Activated T-cell treated with anti-CD3 and anti-CD28 coated beads for 24 hours (primary cell): ENCODE results near the gene SARS1.

Source experiments
- DNase-seq: peaks from one replicate; pipeline ENCODE4 v3.0.0-alpha.2; 2020; ENCODE audit warnings: low read depth

The SARS1 gene

GRCh38 chr1:109228167-109228566 lies 14.4 kb downstream of the SARS1 start:
- no peak for DNase-seq

DNA sequence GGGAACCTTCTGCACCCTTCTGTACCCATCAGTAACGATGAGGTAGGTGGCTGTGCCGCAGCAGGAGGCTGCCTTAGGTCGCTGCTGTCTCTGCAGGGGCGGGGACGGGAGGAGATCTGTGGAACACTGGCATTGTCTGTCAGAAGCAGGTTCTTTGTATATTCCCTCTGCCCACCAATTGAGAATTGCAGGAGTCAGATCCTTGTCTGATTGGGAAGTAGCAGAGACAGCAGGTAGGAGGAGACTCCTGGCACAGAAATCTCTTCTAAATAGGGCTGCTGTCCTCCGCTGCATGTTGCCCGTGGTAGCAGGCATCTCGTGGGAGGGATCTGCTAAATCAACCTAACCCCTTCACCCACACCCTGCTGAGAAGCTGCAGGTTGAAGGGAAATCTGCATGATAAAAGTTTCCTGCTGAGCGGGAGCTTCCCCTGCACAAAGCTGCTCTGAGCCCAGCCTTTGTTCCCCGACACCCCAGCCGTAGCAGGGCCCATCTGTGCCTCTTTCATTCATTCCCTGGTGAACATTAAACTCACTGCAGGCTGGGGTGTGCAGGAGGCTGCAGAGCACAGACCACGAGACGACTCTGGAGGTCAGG lies 15.9 kb downstream of the SARS1 start:
- DNase-seq: no peak

GRCh38 chr1:109231066-109231465 lies 17.3 kb downstream of the SARS1 start:
- no peak for DNase-seq

DNA sequence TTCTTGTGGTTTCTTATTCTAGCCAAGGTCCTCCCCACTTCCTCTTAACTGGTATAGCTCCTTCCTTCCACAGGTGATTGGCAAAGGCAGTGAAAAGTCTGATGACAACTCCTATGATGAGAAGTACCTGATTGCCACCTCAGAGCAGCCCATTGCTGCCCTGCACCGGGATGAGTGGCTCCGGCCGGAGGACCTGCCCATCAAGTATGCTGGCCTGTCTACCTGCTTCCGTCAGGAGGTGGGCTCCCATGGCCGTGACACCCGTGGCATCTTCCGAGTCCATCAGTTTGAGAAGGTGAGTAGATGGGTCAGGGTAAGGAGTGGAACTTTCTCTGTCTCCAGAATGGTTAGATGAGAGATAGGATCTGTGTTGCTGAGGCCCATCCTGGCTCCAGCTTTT lies 21.4 kb downstream of the SARS1 start:
- no peak for DNase-seq

DNA sequence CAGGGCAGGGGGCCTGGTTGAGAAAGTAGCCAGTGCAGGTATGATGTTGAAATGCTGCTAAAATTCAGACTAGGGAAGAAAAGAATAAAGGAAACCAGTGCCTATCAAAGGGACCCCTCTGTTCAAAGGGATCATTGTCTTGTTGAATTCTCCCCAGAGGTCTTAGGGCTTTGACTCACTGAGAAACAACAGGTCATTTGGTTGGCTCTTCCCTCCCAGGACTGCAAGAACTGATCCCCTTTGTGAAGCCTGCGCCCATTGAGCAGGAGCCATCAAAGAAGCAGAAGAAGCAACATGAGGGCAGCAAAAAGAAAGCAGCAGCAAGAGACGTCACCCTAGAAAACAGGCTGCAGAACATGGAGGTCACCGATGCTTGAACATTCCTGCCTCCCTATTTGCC lies 23.8 kb downstream of the SARS1 start:
- no peak for DNase-seq

DNA sequence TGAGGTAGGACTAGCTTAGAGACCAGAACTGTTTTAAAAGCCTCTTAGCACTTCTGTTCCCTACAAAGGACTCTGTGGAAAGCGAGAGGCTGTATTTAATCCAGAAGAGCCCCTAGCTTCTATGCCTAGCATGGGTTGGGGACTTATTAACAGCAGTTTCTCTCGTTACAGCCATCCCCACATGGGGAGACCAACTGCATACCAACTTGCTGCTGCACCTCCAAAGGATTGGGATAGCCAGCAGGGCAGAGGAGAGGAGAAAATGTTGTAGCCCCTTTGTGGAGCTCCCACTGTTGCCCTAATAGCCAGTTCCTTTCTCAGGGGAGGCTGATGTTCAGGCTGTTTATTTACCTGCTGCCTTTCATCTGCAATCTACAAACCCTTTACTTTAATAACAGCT lies 24.7 kb downstream of the SARS1 start:
- DNase-seq: no peak

GRCh38 chr1:109239047-109239408 lies 25.3 kb downstream of the SARS1 start:
- no peak for DNase-seq

DNA sequence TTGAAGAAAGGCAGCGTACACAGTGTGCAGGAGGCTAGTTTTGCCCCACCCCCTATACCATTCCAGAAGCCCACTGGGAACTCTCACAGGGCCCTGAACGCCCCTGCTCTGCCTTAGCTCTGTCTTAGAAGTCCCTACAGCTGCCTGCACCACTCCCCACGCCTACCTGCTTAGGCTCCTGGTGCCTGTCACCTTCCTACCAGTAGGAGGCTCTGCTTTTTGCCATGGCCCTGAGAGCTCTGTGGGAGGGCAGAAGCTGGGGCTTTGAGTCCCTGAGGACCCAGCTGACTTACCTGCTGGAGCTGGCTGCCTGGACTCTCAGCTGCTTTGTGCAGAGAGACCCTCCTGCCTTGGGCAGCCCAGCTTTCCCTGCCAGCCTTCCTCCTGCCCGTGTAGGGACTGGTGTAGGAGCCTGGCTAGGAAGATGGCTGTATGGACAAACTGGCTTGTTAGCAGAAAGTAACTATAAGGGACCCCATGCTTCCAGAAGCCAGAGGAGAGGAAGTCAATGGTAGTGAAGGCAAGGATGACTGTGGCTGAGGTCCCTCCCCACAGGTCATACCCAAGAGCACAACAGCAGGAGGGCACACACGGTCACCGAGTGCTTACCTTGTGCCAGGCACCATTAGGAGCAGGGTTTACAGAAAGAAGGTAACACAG lies 25.8 kb downstream of the SARS1 start:
- no peak for DNase-seq

GRCh38 chr1:109240158-109241152 lies 26.7 kb downstream of the SARS1 start:
- DNase-seq: no peak

DNA sequence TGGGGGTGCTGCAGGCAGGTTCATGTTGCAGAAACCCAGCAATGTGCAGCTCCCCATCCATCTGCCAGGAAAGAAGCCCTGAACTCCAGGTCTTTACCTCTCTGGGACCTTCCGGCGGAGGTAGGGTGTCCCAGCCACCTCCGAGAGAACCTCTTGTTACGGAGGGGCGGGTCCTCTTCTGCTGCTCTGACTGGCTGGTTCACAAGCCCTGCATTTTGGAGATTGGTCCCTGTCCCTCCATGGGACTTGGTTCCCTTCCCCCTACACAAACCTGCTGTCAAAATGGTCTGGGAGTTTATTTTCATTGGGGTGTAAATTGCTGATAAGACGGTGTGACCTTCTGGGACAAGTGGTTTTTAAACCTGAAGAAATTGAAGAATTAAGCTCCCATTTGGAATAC lies 27.6 kb downstream of the SARS1 start:
- no peak for DNase-seq

DNA sequence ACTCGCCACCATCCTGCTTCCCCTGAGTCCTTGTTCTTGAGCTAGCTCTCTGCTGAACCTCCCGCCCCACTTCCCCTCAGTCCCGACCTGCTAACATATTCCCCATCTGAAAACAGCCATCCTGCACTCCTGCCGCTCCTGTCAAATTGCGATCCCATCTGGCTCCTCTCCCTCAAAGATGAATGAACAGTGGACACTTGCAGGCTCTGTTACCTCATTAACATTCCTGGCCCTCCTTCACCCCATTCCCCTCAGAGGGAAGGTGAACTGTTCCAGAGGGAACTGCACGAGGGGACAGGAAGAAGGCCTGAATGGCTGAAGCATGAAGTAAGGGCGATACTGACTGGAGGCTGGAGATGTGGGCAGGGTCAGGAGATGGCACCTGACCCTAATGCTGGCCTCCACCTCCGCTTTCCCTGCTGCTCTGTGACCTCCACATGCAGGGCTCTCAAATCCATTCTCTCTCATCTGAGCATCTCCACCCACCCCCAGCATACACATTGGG lies 28.2 kb downstream of the SARS1 start:
- DNase-seq: no peak

DNA sequence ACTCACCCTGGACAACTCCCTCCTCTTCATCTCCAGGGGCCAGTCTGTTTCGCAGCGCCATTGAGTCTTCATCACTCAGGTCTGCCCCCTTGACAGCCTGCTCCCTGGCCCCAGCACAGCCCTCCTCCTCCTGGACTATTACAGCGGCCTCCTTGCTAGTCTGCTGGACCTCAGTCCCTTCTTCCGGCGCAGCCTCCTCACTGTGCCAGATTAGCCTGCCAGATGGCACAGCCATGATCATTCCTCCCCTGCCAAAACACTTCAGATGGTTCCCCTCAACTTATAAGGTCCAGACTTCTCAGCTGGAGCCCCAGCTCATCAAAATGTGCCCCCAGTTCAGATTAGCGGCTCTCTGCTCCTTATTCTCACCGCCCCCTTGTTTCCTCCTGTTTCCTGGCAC lies 28.7 kb downstream of the SARS1 start:
- no peak for DNase-seq

DNA sequence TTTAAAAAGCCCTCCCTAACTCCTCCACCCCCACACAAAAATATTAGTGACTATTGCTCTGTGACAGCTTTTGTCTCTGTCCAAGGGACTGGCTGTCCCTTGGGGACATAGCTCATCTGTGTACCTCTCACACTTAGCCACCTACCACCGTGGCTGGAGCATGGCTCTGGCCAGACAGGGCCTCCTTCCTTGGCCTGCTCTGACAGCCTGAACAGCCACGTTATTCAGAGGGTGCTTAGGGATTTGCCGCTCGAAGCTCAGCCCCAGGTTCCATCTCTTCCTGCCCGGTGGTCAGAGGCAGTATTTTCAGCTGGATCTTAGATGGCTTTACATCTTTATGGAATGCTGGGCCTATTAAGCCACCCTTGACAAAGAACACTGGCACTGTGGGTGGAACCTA lies 29.5 kb downstream of the SARS1 start:
- DNase-seq: no peak

GRCh38 chr1:109243860-109244552 lies 30.3 kb downstream of the SARS1 start:
- DNase-seq: no peak

- DNase-seq: no peak
Measured at GRCh38 chr1:109246141-109246551, 32.4 kb downstream of the SARS1 start.

GRCh38 chr1:109247401-109248365 lies 34.0 kb downstream of the SARS1 start:
- no peak for DNase-seq

DNA sequence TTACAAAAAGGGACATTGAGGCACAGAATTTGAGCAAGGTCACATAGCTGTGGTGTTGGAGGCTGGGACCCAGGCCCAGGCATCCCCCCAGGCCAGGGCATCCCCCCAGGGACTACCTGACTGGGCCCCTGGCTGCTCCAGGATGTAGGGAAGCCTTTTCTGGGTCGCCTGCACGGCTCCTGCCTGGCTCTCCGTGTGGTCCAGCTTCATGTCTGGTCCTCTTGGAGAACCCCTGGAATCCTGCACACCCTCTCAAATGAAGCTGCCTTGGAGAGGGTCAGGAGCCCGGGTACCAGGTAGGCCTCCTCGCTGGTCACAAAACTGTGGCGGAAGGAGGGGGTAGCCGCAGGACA lies 34.7 kb downstream of the SARS1 start:
- DNase-seq: no peak

GRCh38 chr1:109248797-109249629 lies 35.3 kb downstream of the SARS1 start, which contains the start of gene CELSR2:
CELSR2 (plus strand) TSS chr1:109249539; CDS start chr1:109250080, 541 bp downstream.
- DNase-seq: peak; percentile 39

DNA sequence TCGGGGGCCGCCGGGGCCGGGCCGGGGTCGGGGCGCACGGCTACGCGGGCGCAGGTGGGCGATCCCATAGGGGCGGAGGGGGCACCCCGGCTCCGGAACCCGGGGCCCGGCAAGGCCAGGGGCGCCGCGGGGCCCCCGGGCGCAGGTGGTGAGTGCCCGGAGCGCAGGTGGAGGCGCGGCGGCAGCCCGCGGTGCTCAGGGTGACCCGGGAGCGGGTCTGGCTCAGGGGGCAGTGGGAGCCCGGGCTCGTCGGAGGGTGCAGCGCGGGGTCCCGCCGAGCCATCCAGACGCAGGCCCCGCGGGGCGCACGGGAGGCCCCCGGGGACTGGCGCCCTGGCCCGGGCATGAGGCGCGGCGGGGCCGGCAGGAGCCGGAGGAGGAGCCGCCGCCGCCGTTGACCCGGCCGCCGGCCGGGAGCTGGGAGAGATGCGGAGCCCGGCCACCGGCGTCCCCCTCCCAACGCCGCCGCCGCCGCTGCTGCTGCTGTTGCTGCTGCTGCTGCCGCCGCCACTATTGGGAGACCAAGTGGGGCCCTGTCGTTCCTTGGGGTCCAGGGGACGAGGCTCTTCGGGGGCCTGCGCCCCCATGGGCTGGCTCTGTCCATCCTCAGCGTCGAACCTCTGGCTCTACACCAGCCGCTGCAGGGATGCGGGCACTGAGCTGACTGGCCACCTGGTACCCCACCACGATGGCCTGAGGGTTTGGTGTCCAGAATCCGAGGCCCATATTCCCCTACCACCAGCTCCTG lies 36.1 kb downstream of the SARS1 start:
- DNase-seq: no peak
